ENCODE results near the gene EIF4E1B.

DNA sequence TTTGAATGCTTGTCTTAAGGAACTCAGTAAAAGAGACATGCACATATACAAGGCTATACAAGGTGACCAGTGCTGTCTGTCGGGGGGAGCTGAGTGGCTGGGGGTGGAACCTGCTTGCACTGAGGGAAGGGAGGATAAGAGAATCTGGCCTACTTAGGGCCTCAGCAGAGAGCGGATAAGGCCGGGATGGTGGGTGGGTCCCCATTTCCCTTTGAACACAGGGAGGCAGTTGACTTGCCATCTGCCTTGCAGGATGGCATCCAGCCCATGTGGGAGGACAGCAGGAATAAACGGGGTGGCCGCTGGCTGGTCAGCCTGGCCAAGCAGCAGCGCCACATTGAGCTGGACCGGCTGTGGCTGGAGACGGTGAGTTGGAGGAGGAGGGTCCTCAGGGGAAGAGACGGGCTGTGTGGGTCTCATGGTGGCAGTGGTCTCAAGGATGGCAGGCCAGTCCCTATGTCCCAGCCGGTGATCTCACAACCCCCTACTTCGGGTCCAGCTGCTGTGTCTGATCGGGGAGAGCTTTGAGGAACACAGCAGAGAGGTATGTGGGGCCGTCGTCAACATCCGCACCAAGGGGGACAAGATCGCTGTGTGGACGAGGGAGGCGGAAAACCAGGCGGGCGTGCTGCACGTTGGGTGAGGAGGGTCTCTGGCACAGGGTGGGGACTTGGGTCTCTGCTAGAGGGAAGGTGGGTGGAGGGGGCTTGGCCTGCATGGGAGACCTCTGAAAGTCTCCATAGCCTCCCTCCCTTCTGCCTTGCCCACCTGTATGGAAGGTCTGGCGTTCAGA lies 14.6 kb downstream of the EIF4E1B start:
- TF ChIP-seq EZH2 (IDR thresholded peaks at IDR 0.05; ENCODE audit: borderline replicate concordance, low read depth, low read length, poor library complexity, severe bottlenecking) (no peak), CTCF (conservative IDR thresholded peaks at IDR 0.05; ENCODE audit: low read depth, low read length) (no peak)
